ENCODE results near the gene KIFC1.

The KIFC1 gene

DNA sequence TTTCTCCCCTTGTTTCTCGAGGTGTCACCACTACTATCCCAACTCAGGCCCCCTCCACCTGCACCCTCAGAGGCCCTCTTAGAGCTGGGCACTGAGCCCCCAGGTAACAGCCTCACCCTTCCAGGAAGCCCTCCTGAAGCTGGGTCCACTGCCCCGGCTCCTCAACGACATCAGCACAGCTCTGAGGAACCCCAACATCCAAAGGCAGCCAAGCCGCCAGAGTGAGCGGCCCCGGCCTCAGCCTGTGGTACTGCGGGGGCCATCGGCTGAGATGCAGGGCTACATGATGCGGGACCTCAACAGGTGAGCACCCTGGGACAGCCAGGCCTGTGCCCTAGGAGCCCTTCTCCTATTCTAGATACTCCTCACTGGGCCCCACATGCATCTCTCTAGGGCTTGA lies 49.8 kb downstream of the KIFC1 start:
- DNase-seq (ENCODE audit: low read depth), result no peak

GRCh38 chr6:33442283-33442682 lies 50.7 kb downstream of the KIFC1 start:
- no peak for DNase-seq (ENCODE audit: low read depth)

DNA sequence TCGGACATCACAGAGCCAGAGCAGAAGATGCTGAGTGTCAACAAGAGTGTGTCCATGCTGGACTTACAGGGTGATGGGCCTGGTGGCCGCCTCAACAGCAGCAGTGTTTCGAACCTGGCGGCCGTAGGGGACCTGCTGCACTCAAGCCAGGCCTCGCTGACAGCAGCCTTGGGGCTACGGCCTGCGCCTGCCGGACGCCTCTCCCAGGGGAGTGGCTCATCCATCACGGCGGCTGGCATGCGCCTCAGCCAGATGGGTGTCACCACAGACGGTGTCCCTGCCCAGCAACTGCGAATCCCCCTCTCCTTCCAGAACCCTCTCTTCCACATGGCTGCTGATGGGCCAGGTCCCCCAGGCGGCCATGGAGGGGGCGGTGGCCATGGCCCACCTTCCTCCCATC lies 51.4 kb downstream of the KIFC1 start:
- no peak for DNase-seq (ENCODE audit: low read depth)

DNA sequence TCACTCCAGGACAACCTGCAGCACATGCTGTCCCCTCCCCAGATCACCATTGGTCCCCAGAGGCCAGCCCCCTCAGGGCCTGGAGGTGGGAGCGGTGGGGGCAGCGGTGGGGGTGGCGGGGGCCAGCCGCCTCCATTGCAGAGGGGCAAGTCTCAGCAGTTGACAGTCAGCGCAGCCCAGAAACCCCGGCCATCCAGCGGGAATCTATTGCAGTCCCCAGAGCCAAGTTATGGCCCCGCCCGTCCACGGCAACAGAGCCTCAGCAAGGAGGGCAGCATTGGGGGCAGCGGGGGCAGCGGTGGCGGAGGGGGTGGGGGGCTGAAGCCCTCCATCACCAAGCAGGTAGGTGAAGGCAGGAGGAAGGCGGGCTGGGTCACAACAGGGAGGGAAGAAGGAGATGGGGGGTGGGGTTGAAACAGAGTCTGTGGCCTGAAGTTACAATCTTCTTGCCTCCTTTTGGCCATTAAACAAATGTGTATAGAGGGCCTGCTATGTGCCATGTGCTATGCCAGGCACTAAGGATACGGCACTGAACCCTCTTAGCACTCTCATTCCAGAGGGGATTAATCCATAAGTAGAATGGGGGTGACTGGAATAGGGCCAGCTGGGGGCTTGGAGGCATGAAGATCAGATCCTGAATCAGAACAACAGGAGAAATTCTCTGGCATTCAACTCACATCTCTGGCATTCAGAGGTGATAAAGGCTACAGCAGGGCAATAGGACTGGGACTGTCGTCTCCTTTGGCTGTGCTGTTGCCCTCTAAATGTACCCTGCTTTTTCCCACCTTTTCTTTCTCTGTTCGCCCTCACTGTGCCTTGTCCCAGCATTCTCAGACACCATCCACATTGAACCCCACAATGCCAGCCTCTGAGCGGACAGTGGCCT lies 52.2 kb downstream of the KIFC1 start:
- DNase-seq (ENCODE audit: low read depth), result no peak

DNA sequence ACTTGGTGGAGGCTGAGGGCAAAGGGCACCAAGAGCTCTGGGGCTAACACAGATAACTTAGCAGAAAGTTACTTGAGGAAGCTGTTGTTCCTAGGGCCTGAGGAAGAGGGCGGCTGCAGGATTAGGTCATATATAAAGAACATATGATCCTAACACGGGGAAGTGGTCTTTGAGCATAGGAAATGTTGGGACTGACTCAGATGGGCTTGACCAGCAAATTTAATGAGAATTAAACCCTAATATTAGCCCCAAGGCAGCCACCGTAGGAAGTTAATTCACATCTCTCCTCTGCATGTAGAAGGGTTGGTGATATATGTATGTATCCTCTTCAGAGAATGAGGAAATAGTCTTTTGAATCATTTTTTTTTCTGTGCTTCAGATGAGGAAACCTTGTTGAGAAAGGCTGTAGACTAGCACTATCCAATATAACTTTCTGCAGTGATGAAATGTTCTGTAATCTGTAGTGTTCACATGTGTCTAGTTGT lies 53.5 kb downstream of the KIFC1 start:
- DNase-seq (ENCODE audit: low read depth), result no peak

DNA sequence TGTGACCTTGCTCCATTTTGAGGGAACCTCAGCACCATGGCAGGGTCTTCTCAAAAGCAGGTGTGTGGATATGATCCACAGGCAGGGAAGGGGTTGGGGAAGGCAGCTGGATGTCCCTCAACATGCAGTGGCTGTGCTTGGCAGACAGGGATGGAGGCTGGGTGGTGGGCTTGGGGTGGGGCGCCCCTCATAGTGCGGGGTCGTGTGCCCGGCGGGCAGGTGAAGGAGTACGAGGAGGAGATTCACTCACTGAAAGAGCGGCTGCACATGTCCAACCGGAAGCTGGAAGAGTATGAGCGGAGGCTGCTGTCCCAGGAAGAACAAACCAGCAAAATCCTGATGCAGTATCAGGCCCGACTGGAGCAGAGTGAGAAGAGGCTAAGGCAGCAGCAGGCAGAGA lies 54.7 kb downstream of the KIFC1 start:
- DNase-seq (ENCODE audit: low read depth), result no peak

DNA sequence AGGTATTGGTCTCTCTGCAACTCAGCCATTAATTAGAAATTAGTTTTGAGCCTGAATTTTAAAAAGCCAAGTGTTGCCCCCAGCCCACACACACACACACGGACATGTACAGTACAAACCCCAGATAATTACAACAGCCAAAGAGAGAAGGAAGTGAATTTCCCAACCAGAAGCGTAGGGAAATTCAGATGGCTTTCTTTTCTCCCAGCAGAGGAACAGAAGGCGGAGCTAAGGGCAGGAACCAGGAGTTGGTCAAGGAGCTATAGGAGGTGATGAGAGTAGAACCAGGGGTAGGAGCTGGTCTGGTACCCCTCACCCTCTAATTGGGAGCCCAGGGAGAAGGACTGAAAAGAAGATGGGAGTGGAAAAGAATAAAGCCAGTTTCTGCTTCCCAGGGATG lies 58.8 kb downstream of the KIFC1 start:
- no peak for DNase-seq (ENCODE audit: low read depth)

GRCh38 chr6:33451606-33452005 lies 60.0 kb downstream of the KIFC1 start:
- no peak for DNase-seq (ENCODE audit: low read depth)

GRCh38 chr6:33452496-33452895 lies 60.9 kb downstream of the KIFC1 start:
- no peak for DNase-seq (ENCODE audit: low read depth)

DNA sequence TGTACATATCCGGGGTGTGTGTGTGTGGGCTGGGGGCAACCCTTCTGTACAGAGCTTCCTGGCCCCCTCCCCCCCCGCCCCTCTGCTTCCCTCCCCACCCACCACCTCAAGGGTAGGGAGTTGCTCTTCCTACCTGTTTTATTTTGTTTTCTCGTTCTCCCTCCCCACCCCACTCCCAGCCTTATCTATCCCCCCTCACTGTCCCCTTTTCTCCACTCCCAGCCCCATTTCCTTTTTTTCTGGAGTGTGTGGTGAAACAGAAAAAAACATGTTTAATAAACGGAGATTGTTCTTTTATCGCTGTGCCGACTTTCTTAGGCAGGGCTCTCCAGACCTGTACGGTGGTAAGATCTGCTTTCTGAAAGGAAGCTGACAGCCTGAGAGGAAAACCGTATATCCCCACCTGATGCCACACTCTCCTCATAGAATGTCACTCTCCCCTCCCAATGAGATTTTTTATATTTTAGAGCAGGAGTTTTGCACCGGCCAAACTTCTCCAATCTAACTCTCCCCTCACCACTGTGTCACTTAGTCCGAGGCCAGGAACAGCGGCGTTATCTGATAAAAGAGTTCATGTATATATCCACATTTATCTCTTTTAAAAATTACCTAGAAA lies 61.9 kb downstream of the KIFC1 start:
- DNase-seq (ENCODE audit: low read depth), result peak; percentile 17

DNA sequence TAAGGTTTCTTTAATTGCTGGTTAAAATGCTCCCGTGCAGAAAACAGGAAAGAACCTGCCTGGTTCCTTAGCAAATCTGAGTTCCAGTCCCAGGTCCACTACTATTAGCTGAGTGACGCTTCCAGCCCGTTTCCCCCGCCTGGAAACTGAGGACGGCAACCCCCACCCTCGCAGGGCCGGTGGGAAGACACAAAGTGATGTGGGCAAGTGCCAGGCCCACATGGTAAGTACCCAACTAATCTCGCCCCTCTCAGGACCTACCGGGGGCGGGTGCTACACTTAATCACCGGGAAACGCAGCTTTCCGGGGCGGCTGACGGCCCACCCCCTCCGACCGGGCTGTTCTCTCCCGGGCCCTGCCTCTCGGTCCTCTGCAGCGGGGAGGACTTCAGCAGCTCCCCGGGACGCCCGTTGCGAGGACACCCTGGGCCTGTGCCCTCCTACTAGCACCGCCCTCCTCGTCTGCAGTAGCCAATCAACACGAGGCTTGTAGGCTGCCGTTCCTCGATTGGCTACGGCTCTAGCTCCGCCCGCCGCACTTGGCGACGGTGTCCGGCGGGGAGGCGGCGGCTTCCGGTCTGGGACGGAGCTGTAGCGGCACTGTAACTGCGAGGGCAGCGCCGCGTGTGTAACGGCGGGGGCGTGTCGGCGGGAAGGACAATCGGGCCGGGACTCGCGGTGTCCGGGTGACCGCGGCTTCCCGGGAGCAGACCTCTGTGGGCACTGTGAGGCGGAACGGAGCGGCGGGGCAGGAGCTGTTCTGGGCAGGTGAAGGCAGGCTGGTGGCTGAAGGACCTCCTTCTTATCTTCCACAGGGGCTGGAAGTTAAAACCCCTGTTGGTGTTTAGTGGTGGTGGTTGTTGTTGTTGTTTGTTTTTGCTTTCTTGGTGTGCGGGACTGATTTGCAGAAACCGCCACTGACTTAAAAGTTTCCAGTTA lies 62.7 kb downstream of the KIFC1 start, which contains the start of gene ZBTB9:
Gene ZBTB9, plus strand, starts transcription at position 568 of the 938 bp plus-strand sequence. CDS start 525 bp downstream, outside the sequence.
- DNase-seq (ENCODE audit: low read depth), result peak; percentile 97

DNA sequence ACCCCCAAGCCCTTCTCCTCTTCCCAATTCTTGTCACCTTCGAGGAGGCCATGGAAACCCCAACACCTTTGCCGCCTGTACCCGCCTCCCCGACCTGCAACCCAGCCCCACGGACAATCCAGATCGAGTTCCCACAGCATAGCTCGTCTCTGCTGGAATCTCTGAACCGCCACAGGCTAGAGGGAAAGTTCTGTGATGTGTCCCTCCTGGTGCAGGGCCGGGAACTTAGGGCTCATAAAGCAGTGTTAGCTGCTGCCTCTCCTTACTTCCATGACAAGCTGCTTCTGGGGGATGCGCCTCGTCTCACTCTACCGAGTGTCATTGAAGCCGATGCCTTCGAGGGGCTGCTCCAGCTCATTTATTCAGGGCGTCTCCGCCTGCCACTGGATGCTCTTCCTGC lies 63.4 kb downstream of the KIFC1 start:
- no peak for DNase-seq (ENCODE audit: low read depth)

DNA sequence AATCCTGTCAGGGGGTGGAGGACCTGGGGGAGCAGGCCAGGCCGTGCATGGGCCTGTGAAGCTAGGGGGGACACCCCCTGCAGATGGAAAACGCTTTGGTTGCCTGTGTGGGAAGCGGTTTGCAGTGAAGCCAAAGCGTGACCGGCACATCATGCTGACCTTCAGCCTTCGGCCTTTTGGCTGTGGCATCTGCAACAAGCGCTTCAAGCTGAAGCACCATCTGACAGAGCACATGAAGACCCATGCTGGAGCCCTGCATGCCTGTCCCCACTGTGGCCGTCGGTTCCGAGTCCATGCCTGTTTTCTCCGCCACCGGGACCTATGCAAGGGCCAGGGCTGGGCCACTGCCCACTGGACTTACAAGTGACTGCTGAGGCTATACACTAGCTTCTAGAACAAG lies 64.5 kb downstream of the KIFC1 start:
- DNase-seq (ENCODE audit: low read depth), result no peak

DNA sequence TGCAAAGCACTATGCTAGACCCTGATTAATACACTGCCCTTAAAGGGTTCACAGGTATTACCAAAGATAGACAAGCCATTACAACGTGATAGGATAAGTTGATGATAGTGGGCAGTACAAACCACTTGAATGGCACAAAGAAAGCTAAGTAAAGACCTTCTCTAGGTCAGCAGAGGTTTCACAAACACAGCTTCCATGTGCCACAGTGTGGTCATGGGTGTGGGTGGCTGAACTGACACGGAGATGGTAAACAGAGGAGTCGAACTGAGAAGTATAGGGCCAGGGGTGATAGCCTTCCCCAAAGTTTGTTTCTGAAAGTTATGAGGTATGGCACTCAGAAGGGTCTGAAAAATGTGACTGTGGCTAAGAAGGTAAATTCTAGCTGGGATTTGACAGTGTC lies 67.1 kb downstream of the KIFC1 start:
- no peak for DNase-seq (ENCODE audit: low read depth)

DNA sequence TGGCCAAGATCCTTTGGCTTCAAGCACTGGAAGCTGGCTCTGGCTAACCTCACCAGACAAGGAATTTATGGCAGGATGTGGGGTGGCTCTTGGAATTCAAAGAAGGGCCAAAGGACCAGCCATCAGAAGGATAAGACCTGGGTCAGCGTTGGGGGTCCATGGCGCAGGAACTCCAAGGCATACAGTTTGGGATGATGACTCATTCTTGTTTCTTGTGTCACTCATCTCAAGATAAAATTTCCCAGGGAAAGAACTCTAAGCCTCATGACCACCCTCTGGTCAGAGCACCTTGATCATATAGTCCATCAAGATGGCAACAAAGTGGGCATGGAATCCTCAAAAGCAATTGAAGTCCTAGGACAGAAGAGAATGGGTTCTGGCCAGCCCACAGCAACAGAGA lies 67.6 kb downstream of the KIFC1 start:
- DNase-seq (ENCODE audit: low read depth), result no peak

Measured in EH (cell line).